ENCODE results near the gene SLAMF1.
A peak's percentile ranks its signal among the peaks of the same experiment; 100 is the strongest.

DNA sequence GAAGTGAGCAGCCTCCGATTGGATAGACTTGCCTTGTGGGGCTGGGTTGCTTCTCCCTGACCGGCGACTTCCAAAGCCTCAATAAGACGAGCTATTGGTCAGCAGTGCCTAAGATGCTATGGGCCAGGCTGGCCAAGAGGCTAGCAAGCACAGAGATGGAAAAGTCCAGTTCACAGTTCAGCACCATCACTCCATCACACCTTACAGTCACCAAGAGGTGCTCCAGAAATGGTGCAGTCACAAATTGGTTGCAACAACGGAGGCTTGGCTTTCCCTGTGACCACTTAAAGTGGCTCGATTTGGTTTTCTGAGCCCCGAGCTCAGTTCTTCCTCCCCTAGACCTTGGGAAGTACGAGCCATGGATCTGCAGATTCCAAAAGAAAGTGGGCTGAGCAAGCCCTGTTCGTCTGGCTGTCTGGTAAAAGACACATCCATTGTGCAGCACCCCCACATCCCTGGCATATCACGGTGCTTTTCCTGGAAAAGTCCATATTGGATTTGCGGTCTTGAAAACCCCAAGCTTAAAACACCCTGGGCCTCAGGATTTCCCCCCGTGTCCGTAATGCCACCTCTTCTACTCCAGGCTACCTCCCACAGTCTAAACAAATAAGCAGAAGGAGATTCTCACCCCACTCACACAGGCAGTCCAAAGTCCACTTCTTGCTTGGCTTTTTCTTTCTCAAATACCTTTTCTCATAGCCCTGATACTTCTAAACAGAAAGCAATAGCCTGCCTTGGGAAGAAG lies 1.3 kb downstream of the SLAMF1 start:
- no peak for TF ChIP-seq SPI1 (IDR thresholded peaks at IDR 0.05; ENCODE audit: low read depth, low read length)
- TF ChIP-seq POLR2A (IDR thresholded peaks at IDR 0.05; ENCODE audit: low read depth, low read length), result no peak
- TF ChIP-seq POLR2AphosphoS5 (IDR thresholded peaks at IDR 0.05; ENCODE audit: low read depth, low read length), result peak; percentile 68; the same call in 1 of the 2 replicates
- no peak for TF ChIP-seq TAF1 (IDR thresholded peaks at IDR 0.05; ENCODE audit: low read depth, low read length)

All from GM12891 (cell line).